Neuronal stem cell (in vitro differentiated cells): Measurements from ENCODE around the gene INTS7.
"Not testable (repeated sequence)": the region's sequence is repeated elsewhere in the genome, so short reads cannot be mapped to it uniquely, and the experiment has no call there.

Source experiments
- DNase-seq: peaks from one replicate; pipeline ENCODE4 v3.0.0-alpha.2; 2013; ENCODE audit warnings: low spot score
- H2AFZ ChIP-seq: one replicate; pipeline ENCODE4 v1.6.1; 2013; ENCODE audit warnings: mild to moderate bottlenecking, low read length, inconsistent platforms
- H2AK5ac ChIP-seq: 2 replicates; pipeline ENCODE4 v1.6.1; 2013; ENCODE audit warnings: low read depth, mild to moderate bottlenecking, inconsistent platforms, low read length, moderate library complexity, mixed read lengths
- H2BK120ac ChIP-seq: 2 replicates; pipeline ENCODE4 v1.6.1; 2013; ENCODE audit warnings: low read depth, mild to moderate bottlenecking, inconsistent platforms, low read length, moderate library complexity, mixed read lengths
- H2BK12ac ChIP-seq: one replicate; pipeline ENCODE4 v1.6.1; 2013; ENCODE audit warnings: low read length, inconsistent platforms
- H2BK15ac ChIP-seq: 2 replicates; pipeline ENCODE4 v1.6.1; 2013; ENCODE audit warnings: mild to moderate bottlenecking, low read length, inconsistent platforms, mixed read lengths
- H2BK5ac ChIP-seq: one replicate; pipeline ENCODE4 v1.6.1; 2013; ENCODE audit warnings: inconsistent platforms, mild to moderate bottlenecking, low read length, moderate library complexity
- H3K14ac ChIP-seq: one replicate; pipeline ENCODE4 v1.6.1; 2013; ENCODE audit warnings: low read length, inconsistent platforms
- H3K18ac ChIP-seq: 2 replicates; pipeline ENCODE4 v1.6.1; 2013; ENCODE audit warnings: low read length, inconsistent platforms
- H3K23ac ChIP-seq: 2 replicates; pipeline ENCODE4 v1.6.1; 2013; ENCODE audit warnings: low read depth, mild to moderate bottlenecking, mixed read lengths, low read length, inconsistent platforms; ENCODE audit not compliant: poor library complexity
- H3K27ac ChIP-seq: replicated peaks from 3 replicates; pipeline ENCODE4 v1.5.1; 2013; ENCODE audit warnings: low read length, inconsistent platforms
- H3K27me3 ChIP-seq, 3 experiments: 2 replicates each; pipeline ENCODE4 v1.6.1; 2013; ENCODE audit warnings: low read length in 3 of 3, mild to moderate bottlenecking in 2 of 3, inconsistent platforms in 1 of 3, low read depth in 1 of 3, mixed read lengths in 1 of 3, moderate library complexity in 1 of 3; ENCODE audit not compliant: control insufficient read depth in 3 of 3, insufficient read depth in 3 of 3
- H3K36me3 ChIP-seq, 2 donors: replicated peaks in 1 of 2; 2 replicates each; pipeline ENCODE4 v1.6.1; 2013; ENCODE audit warnings: low read length in 2 of 2; ENCODE audit not compliant: control insufficient read depth in 2 of 2, insufficient read depth in 2 of 2
- H3K4ac ChIP-seq: 2 replicates; pipeline ENCODE4 v1.6.1; 2013; ENCODE audit warnings: inconsistent platforms, mild to moderate bottlenecking, low read length, moderate library complexity
- H3K4me1 ChIP-seq, 2 donors: 1 replicate in 1 of 2; 2 replicates in 1 of 2; pipeline ENCODE4 v1.6.1; 2013; ENCODE audit warnings: low read length in 2 of 2, low read depth in 1 of 2; ENCODE audit not compliant: control insufficient read depth in 2 of 2, insufficient read depth in 1 of 2
- H3K4me2 ChIP-seq: one replicate; pipeline ENCODE4 v1.6.1; 2013; ENCODE audit warnings: mild to moderate bottlenecking, low read length, inconsistent platforms; ENCODE audit not compliant: insufficient read depth, poor library complexity, severe bottlenecking
- H3K4me3 ChIP-seq, 2 donors: 2 replicates each; pipeline ENCODE4 v1.5.1; 2013; ENCODE audit warnings: low read length in 2 of 2, mild to moderate bottlenecking in 2 of 2, inconsistent platforms in 1 of 2, moderate library complexity in 1 of 2
- H3K79me1 ChIP-seq: one replicate; pipeline ENCODE4 v1.6.1; 2013; ENCODE audit warnings: low read depth, mild to moderate bottlenecking, inconsistent platforms, low read length, moderate library complexity
- H3K9ac ChIP-seq: one replicate; pipeline ENCODE4 v1.6.1; 2013; ENCODE audit warnings: mild to moderate bottlenecking, low read depth, low read length, inconsistent platforms; ENCODE audit not compliant: poor library complexity
- H3K9me3 ChIP-seq, 2 donors: replicated peaks in 1 of 2; 2 replicates each; pipeline versions ENCODE3 to v1.6.1; 2013; ENCODE audit warnings: low read length in 2 of 2, mild to moderate bottlenecking in 2 of 2, inconsistent platforms in 1 of 2, low read depth in 1 of 2, mixed read lengths in 1 of 2, moderate library complexity in 1 of 2; ENCODE audit not compliant: control insufficient read depth in 2 of 2, insufficient read depth in 1 of 2
- H4K8ac ChIP-seq: one replicate; pipeline ENCODE4 v1.6.1; 2013; ENCODE audit warnings: low read depth, mild to moderate bottlenecking, inconsistent platforms, low read length, moderate library complexity
- H4K91ac ChIP-seq: one replicate; pipeline ENCODE4 v1.6.1; 2013; ENCODE audit warnings: low read length, low read depth, mild to moderate bottlenecking, inconsistent platforms; ENCODE audit not compliant: poor library complexity
- WGBS, 2 donors: extraction: QIAGEN DNeasy Blood & Tissue Kit; methylation state at CpG; one replicate each; pipeline ENCODE4 v1.1.7; 2013; ENCODE audit warnings: missing lambda C conversion rate in 2 of 2, mixed read lengths in 1 of 2; ENCODE audit not compliant: insufficient read length in 2 of 2, insufficient replicate concordance in 1 of 2; ENCODE audit errors: extremely low coverage in 2 of 2; 5-methylcytosine and 5-hydroxymethylcytosine counted together

Gene INTS7

GRCh38 chr1:212027727-212028126 lies 7.6 kb downstream of the INTS7 start:
- WGBS, 2 donors = no CpG with 5 or more reads among the region's 10 CpGs

GRCh38 chr1:212024469-212025149 lies 10.7 kb downstream of the INTS7 start:
- H3K27me3 ChIP-seq = no peaks in the 10 kb centered on the region
- H4K8ac ChIP-seq = no peak overlapping the region
- peaks cover 3 to 24% of the 10 kb centered on the region in 2 donors for H3K9me3 ChIP-seq
- no peak overlapping the region for H3K9ac ChIP-seq
- no peak overlapping the region for H2BK120ac ChIP-seq
- H3K4me1 ChIP-seq = no peaks in the 10 kb centered on the region
- H4K91ac ChIP-seq = no peak overlapping the region
- no peak overlapping the region for H3K27ac ChIP-seq
- WGBS, 2 donors = no CpG with 5 or more reads among the region's 3 CpGs
- H3K4ac ChIP-seq = no peak overlapping the region
- H2BK5ac ChIP-seq = no peak overlapping the region
- H2BK15ac ChIP-seq = no peak overlapping the region
- no peak overlapping the region for H2AFZ ChIP-seq
- peaks cover 8 to 46% of the 10 kb centered on the region in 2 donors for H3K36me3 ChIP-seq
- no peak for DNase-seq
- H3K14ac ChIP-seq = no peak overlapping the region
- peaks cover 2% of the 10 kb centered on the region for H3K79me1 ChIP-seq
- H3K23ac ChIP-seq = no peak overlapping the region
- H2BK12ac ChIP-seq = no peak overlapping the region
- H3K18ac ChIP-seq = no peak overlapping the region
- H3K4me2 ChIP-seq = no peak overlapping the region
- H3K4me3 ChIP-seq = no peak overlapping the region
- no peak overlapping the region for H2AK5ac ChIP-seq

More at GRCh38 chr1:212027727-212028126, 7.6 kb downstream of the INTS7 start:
- not testable (repeated sequence) for H3K27ac ChIP-seq, H3K4me3 ChIP-seq, H2BK15ac ChIP-seq, H2BK120ac ChIP-seq, H2BK5ac ChIP-seq, H2AK5ac ChIP-seq, H3K9ac ChIP-seq, H3K4ac ChIP-seq, DNase-seq, H4K8ac ChIP-seq, H3K18ac ChIP-seq, H3K14ac ChIP-seq, H3K79me1 ChIP-seq, H2AFZ ChIP-seq, H3K4me1 ChIP-seq, H4K91ac ChIP-seq, H2BK12ac ChIP-seq, H3K23ac ChIP-seq, H3K27me3 ChIP-seq
- peaks cover 3 to 26% of the 10 kb centered on the region in 2 donors for H3K9me3 ChIP-seq
- peaks cover 6 to 35% of the 10 kb centered on the region in 2 donors for H3K36me3 ChIP-seq
- H3K4me2 ChIP-seq = peak overlapping the region; percentile 11

- H4K8ac ChIP-seq = not testable (repeated sequence)
These were observed 12.4 kb downstream of the INTS7 start for GRCh38 chr1:212022908-212023307.

GRCh38 chr1:212021563-212021962 lies 13.8 kb downstream of the INTS7 start:
- WGBS, 2 donors = no CpG with 5 or more reads among the region's 2 CpGs
- no peak overlapping the region for H3K18ac ChIP-seq

More at GRCh38 chr1:212022908-212023307, 12.4 kb downstream of the INTS7 start:
- H3K4me3 ChIP-seq, H3K79me1 ChIP-seq, H3K9ac ChIP-seq, H2BK120ac ChIP-seq, H3K18ac ChIP-seq, H3K27ac ChIP-seq, H3K23ac ChIP-seq, H3K4me2 ChIP-seq, H4K91ac ChIP-seq, H2AFZ ChIP-seq, H3K4ac ChIP-seq, H2BK5ac ChIP-seq, DNase-seq, H3K4me1 ChIP-seq, H3K14ac ChIP-seq, H2BK15ac ChIP-seq, H2BK12ac ChIP-seq, H2AK5ac ChIP-seq, H3K27me3 ChIP-seq: not testable (repeated sequence)
- Histone ChIP-seq H3K9me3 (peaks cover 3 to 21% of the 10 kb centered on the region in 2 donors), H3K36me3 (peaks cover 8 to 54% of the 10 kb centered on the region in 2 donors)

More at GRCh38 chr1:212021563-212021962, 13.8 kb downstream of the INTS7 start:
- Histone ChIP-seq H2BK12ac (no peak overlapping the region), H4K8ac (no peak overlapping the region), H3K27ac (no peak overlapping the region), H4K91ac (no peak overlapping the region), H2AFZ (no peak overlapping the region), H3K9me3 (peaks cover 3 to 21% of the 10 kb centered on the region in 2 donors), H3K79me1 (no peaks in the 10 kb centered on the region), H3K9ac (no peak overlapping the region), H3K27me3 (no peaks in the 10 kb centered on the region), H3K4me1 (no peaks in the 10 kb centered on the region), H3K4me3 (no peak overlapping the region), H3K14ac (no peak overlapping the region), H2BK15ac (no peak overlapping the region), H3K36me3 (peaks cover 8 to 65% of the 10 kb centered on the region in 2 donors), H3K23ac (no peak overlapping the region), H3K4ac (no peak overlapping the region), H3K4me2 (no peak overlapping the region), H2AK5ac (no peak overlapping the region), H2BK120ac (no peak overlapping the region), H2BK5ac (no peak overlapping the region)
- DNase-seq = no peak
